NCI-H2171 (cell line): Measurements from ENCODE around the gene TMX2.
"Not testable (repeated sequence)": the region's sequence is repeated elsewhere in the genome, so short reads cannot be mapped to it uniquely, and the experiment has no call there.

Experiments used
- DNase-seq: peaks from one replicate; lab custom pipeline; 2025; lab: John Stamatoyannopoulos, UW

Gene TMX2

GRCh38 chr11:57712256-57713150, at the start of gene TMX2:
Gene TMX2 (plus strand): TSS chr11:57712593. CDS start chr11:57712619, 26 bp downstream.
- DNase-seq: peak; percentile 93

GRCh38 chr11:57662893-57663292, 49.5 kb upstream of the TMX2 start:
- DNase-seq: no peak

- DNase-seq: no peak
Measured at GRCh38 chr11:57663975-57664374, 48.4 kb upstream of the TMX2 start.

- DNase-seq: peak; percentile 98
Measured at GRCh38 chr11:57667117-57667735, 45.2 kb upstream of the TMX2 start.

GRCh38 chr11:57667736-57668433, 44.5 kb upstream of the TMX2 start, which contains the start of gene ZDHHC5:
Gene ZDHHC5 (plus strand): TSS chr11:57668114. CDS start chr11:57673091, 4,977 bp downstream.
- DNase-seq: peak; percentile 100

- DNase-seq: no peak
Measured at GRCh38 chr11:57668434-57668782, 44.0 kb upstream of the TMX2 start.

- DNase-seq: no peak
Measured at GRCh38 chr11:57674251-57674650, 38.1 kb upstream of the TMX2 start.

GRCh38 chr11:57675176-57675941, 37.0 kb upstream of the TMX2 start:
- no peak for DNase-seq

GRCh38 chr11:57679396-57679795, 33.0 kb upstream of the TMX2 start:
- no peak for DNase-seq

- DNase-seq: no peak
Measured at GRCh38 chr11:57680552-57680874, 31.9 kb upstream of the TMX2 start.

- no peak for DNase-seq
Measured at GRCh38 chr11:57681168-57681567, 31.2 kb upstream of the TMX2 start.

- DNase-seq: not testable (repeated sequence)
Measured at GRCh38 chr11:57690474-57690873, 21.9 kb upstream of the TMX2 start.

- DNase-seq: no peak
Measured at GRCh38 chr11:57698843-57699365, 13.5 kb upstream of the TMX2 start.

- DNase-seq: no peak
Measured at GRCh38 chr11:57699813-57700212, 12.6 kb upstream of the TMX2 start.

GRCh38 chr11:57700425-57700824, 12.0 kb upstream of the TMX2 start:
- DNase-seq: no peak

GRCh38 chr11:57703341-57703740, 9.1 kb upstream of the TMX2 start:
- no peak for DNase-seq

GRCh38 chr11:57704932-57705331, 7.5 kb upstream of the TMX2 start:
- DNase-seq: no peak

GRCh38 chr11:57705432-57705831, 7.0 kb upstream of the TMX2 start:
- not testable (repeated sequence) for DNase-seq

- DNase-seq: no peak
Measured at GRCh38 chr11:57709802-57710367, 2.5 kb upstream of the TMX2 start.

- peak; percentile 68 for DNase-seq
Measured at GRCh38 chr11:57711414-57712255, 758 bp upstream of the TMX2 start, which contains the start of gene MED19. Gene MED19 (minus strand): TSS chr11:57712215. CDS start chr11:57712179, 36 bp downstream.
